Suprapubic skin (tissue), 4 donors: Measurements from ENCODE around the gene SYNRG. TPM values are rescaled to one million over a fixed set of nuclear protein-coding genes. Genes with fewer than 3 reads are reported as not detected.

Experiments used
- DNase-seq, 2 donors: peaks; one replicate each; pipeline ENCODE4 v3.0.0-alpha.2; 2019; ENCODE audit warnings: low spot score in 2 of 2
- H3K27ac ChIP-seq: fragments of 200-600 bp; sonication (generic); one replicate; pipeline ENCODE4 v1.5.1; 2019
- H3K27me3 ChIP-seq: fragments of 200-600 bp; sonication (generic); one replicate; pipeline ENCODE4 v1.5.1; 2019
- H3K36me3 ChIP-seq: fragments of 200-600 bp; sonication (generic); one replicate; pipeline ENCODE4 v1.5.1; 2019
- H3K4me1 ChIP-seq: fragments of 200-600 bp; sonication (generic); one replicate; pipeline ENCODE4 v1.5.1; 2019
- H3K4me3 ChIP-seq: fragments of 200-600 bp; sonication (generic); one replicate; pipeline ENCODE4 v1.5.1; 2019; ENCODE audit warnings: mild to moderate bottlenecking
- H3K9me3 ChIP-seq: fragments of 200-600 bp; sonication (generic); one replicate; pipeline ENCODE4 v1.5.1; 2019
- CTCF ChIP-seq, 2 donors: fragments of 200-600 bp in 1 of 2; fragments of 450-650 bp in 1 of 2; sonication (generic) in 1 of 2; IDR thresholded peaks; one replicate each; pipeline ENCODE4 v1.5.1; 2016 to 2019; ENCODE audit warnings: antibody characterized with exemption in 2 of 2, mild to moderate bottlenecking in 1 of 2, moderate library complexity in 1 of 2
- EP300 ChIP-seq: sonication (generic); formaldehyde crosslinking; IDR thresholded peaks from one replicate; pipeline ENCODE4 v1.6.1; 2017; ENCODE audit warnings: antibody characterized with exemption
- POLR2A ChIP-seq, 2 donors: fragments of 450-650 bp; IDR thresholded peaks; one replicate each; pipeline ENCODE4 v1.6.1; 2017; ENCODE audit warnings: antibody characterized with exemption in 2 of 2, mild to moderate bottlenecking in 2 of 2, moderate library complexity in 2 of 2
- POLR2AphosphoS5 ChIP-seq, 3 donors: sonication (generic); formaldehyde crosslinking; IDR thresholded peaks; one replicate each; pipeline ENCODE4 v1.6.1; 2017; ENCODE audit warnings: antibody characterized with exemption in 3 of 3
- WGBS: methylation state at CpG from one replicate; pipeline ENCODE4 v1.1.5; 2018; 5-methylcytosine and 5-hydroxymethylcytosine counted together
- total RNA-seq, 4 donors: library from RNA; depleted of rRNA; stranded (reverse); fragments of >200 nt; gene quantifications; one replicate each; pipeline ENCODE4 v1.1.0, GENCODE V29; 2016

Gene SYNRG
- total RNA-seq, 4 donors from 2014 or later: 21.2 to 48.5 (median 25.5) TPM

GRCh38 chr17:37519251-37519985, 89.8 kb downstream of the SYNRG start:
- Histone ChIP-seq H3K27ac (no peak overlapping the region), H3K4me1 (no peaks in the 10 kb centered on the region), H3K27me3 (no peaks in the 10 kb centered on the region), H3K4me3 (no peak overlapping the region), H3K36me3 (peaks cover 76% of the 10 kb centered on the region), H3K9me3 (no peaks in the 10 kb centered on the region)
- no peak for DNase-seq
- TF ChIP-seq POLR2A (IDR thresholded peaks at IDR 0.05): no peak
- no peak for TF ChIP-seq EP300
- TF ChIP-seq CTCF (IDR thresholded peaks at IDR 0.05): no peak
- TF ChIP-seq POLR2AphosphoS5 (IDR thresholded peaks at IDR 0.05): no peak
- WGBS: 78% methylated on average over 5 of the region's 5 CpGs

- peaks cover 77% of the 10 kb centered on the region for H3K36me3 ChIP-seq
- no peak overlapping the region for H3K4me3 ChIP-seq
- H3K27ac ChIP-seq: no peak overlapping the region
- H3K9me3 ChIP-seq: no peaks in the 10 kb centered on the region
- TF ChIP-seq EP300 (no peak), POLR2A (IDR thresholded peaks at IDR 0.05) (no peak), CTCF (IDR thresholded peaks at IDR 0.05) (no peak), POLR2AphosphoS5 (IDR thresholded peaks at IDR 0.05) (no peak)
- WGBS: 73% methylated on average over 8 of the region's 8 CpGs
- DNase-seq: no peak
- H3K27me3 ChIP-seq: no peaks in the 10 kb centered on the region
- H3K4me1 ChIP-seq: no peaks in the 10 kb centered on the region
Measured at GRCh38 chr17:37518826-37519225, 90.4 kb downstream of the SYNRG start.

GRCh38 chr17:37517881-37518280, 91.3 kb downstream of the SYNRG start:
- TF ChIP-seq POLR2AphosphoS5 (IDR thresholded peaks at IDR 0.05) (no peak), EP300 (no peak), CTCF (IDR thresholded peaks at IDR 0.05) (no peak), POLR2A (IDR thresholded peaks at IDR 0.05) (no peak)
- Histone ChIP-seq H3K27ac (no peak overlapping the region), H3K36me3 (peaks cover 75% of the 10 kb centered on the region), H3K27me3 (no peaks in the 10 kb centered on the region), H3K4me1 (no peaks in the 10 kb centered on the region), H3K4me3 (no peak overlapping the region), H3K9me3 (no peaks in the 10 kb centered on the region)
- WGBS: 75% methylated on average over 4 of the region's 4 CpGs
- DNase-seq: no peak

GRCh38 chr17:37516127-37516571, 93.1 kb downstream of the SYNRG start:
- H3K36me3 ChIP-seq: peaks cover 83% of the 10 kb centered on the region
- H3K27ac ChIP-seq: no peak overlapping the region
- 74% methylated on average over 6 of the region's 6 CpGs for WGBS

More at GRCh38 chr17:37516127-37516571, 93.1 kb downstream of the SYNRG start:
- no peak for DNase-seq
- no peaks in the 10 kb centered on the region for H3K9me3 ChIP-seq
- TF ChIP-seq EP300 (no peak), POLR2AphosphoS5 (IDR thresholded peaks at IDR 0.05) (no peak), CTCF (IDR thresholded peaks at IDR 0.05) (no peak), POLR2A (IDR thresholded peaks at IDR 0.05) (no peak)
- no peaks in the 10 kb centered on the region for H3K4me1 ChIP-seq
- H3K4me3 ChIP-seq: no peak overlapping the region
- no peaks in the 10 kb centered on the region for H3K27me3 ChIP-seq
